PFSK-1 (cell line): ENCODE data around the gene NFIA.

ENCODE experiments used
- FOXP2 ChIP-seq: optimal IDR thresholded peaks from 2 replicates; pipeline ENCODE3; 2011; ENCODE audit warnings: borderline replicate concordance, control low read depth, inconsistent platforms; ENCODE audit not compliant: insufficient read depth; ENCODE audit errors: extremely low read length, extremely low read depth
- POLR2AphosphoS5 ChIP-seq: IDR thresholded peaks from 2 replicates; pipeline ENCODE4 v1.6.1; 2012; ENCODE audit warnings: low read depth, mild to moderate bottlenecking, control low read depth, low read length, moderate library complexity
- SIN3A ChIP-seq: IDR thresholded peaks from 2 replicates; pipeline ENCODE4 v1.6.1; 2012; ENCODE audit warnings: mild to moderate bottlenecking, low read length, moderate library complexity, borderline replicate concordance; ENCODE audit not compliant: insufficient read depth
- TAF1 ChIP-seq: IDR thresholded peaks from 2 replicates; pipeline ENCODE4 v1.6.1; 2012; ENCODE audit warnings: low read length, control low read depth, borderline replicate concordance; ENCODE audit not compliant: insufficient read depth
- TF ChIP-seq, protein P1 (sequence below), 2 experiments: IDR thresholded peaks; 2 replicates each; pipeline versions ENCODE4 v1.6.1 to v1.8.0; 2011 to 2012; ENCODE audit warnings: low read depth in 2 of 2, low read length in 2 of 2, control low read depth in 1 of 2, inconsistent platforms in 1 of 2, mild to moderate bottlenecking in 1 of 2, moderate library complexity in 1 of 2; ENCODE audit not compliant: insufficient read depth in 1 of 2

NFIA gene

GRCh38 chr1:61378494-61379180 is 296.3 kb downstream of the NFIA start:
- TF ChIP-seq TAF1 (no peak), SIN3A (no peak), POLR2AphosphoS5 (no peak), FOXP2 (no peak)
- TF ChIP-seq, protein P1, sequence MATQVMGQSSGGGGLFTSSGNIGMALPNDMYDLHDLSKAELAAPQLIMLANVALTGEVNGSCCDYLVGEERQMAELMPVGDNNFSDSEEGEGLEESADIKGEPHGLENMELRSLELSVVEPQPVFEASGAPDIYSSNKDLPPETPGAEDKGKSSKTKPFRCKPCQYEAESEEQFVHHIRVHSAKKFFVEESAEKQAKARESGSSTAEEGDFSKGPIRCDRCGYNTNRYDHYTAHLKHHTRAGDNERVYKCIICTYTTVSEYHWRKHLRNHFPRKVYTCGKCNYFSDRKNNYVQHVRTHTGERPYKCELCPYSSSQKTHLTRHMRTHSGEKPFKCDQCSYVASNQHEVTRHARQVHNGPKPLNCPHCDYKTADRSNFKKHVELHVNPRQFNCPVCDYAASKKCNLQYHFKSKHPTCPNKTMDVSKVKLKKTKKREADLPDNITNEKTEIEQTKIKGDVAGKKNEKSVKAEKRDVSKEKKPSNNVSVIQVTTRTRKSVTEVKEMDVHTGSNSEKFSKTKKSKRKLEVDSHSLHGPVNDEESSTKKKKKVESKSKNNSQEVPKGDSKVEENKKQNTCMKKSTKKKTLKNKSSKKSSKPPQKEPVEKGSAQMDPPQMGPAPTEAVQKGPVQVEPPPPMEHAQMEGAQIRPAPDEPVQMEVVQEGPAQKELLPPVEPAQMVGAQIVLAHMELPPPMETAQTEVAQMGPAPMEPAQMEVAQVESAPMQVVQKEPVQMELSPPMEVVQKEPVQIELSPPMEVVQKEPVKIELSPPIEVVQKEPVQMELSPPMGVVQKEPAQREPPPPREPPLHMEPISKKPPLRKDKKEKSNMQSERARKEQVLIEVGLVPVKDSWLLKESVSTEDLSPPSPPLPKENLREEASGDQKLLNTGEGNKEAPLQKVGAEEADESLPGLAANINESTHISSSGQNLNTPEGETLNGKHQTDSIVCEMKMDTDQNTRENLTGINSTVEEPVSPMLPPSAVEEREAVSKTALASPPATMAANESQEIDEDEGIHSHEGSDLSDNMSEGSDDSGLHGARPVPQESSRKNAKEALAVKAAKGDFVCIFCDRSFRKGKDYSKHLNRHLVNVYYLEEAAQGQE (IDR thresholded peaks at IDR 0.05; ENCODE audit: insufficient read depth in 1 of 2, low read depth in 2 of 2, low read length in 2 of 2): no peak

- TF ChIP-seq SIN3A: no peak
- no peak for TF ChIP-seq TAF1
- no peak for TF ChIP-seq POLR2AphosphoS5
- TF ChIP-seq FOXP2: no peak
- TF ChIP-seq, protein P1 (IDR thresholded peaks at IDR 0.05; ENCODE audit: insufficient read depth in 1 of 2, low read depth in 2 of 2, low read length in 2 of 2): no peak
These were observed 297.3 kb downstream of the NFIA start for GRCh38 chr1:61379693-61380092.

DNA sequence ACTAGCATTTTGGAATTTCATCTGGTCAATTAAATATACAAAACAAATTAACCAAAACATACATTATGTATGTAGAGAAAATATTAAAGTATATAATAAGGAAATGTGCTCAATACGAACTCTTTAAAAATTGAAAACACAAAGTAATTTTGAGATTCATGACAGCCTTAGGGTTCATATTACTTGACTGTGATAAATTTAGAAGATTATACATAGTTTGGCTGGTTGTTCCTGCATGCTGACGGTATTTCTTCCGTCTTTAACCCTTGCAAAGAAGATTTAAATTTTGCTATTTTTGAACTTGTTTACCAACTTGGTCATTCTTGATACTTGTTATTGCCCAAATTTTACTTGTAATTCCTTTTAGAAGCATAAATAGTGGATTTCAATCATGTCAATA is 298.2 kb downstream of the NFIA start:
- no peak for TF ChIP-seq SIN3A
- no peak for TF ChIP-seq FOXP2
- TF ChIP-seq, protein P1 (IDR thresholded peaks at IDR 0.05; ENCODE audit: insufficient read depth in 1 of 2, low read depth in 2 of 2, low read length in 2 of 2): no peak
- TF ChIP-seq POLR2AphosphoS5: no peak
- TF ChIP-seq TAF1: no peak

GRCh38 chr1:61386323-61386722 is 304.0 kb downstream of the NFIA start:
- no peak for TF ChIP-seq POLR2AphosphoS5
- TF ChIP-seq SIN3A: no peak
- TF ChIP-seq, protein P1 (IDR thresholded peaks at IDR 0.05; ENCODE audit: insufficient read depth in 1 of 2, low read depth in 2 of 2, low read length in 2 of 2): no peak
- TF ChIP-seq FOXP2: no peak
- no peak for TF ChIP-seq TAF1

DNA sequence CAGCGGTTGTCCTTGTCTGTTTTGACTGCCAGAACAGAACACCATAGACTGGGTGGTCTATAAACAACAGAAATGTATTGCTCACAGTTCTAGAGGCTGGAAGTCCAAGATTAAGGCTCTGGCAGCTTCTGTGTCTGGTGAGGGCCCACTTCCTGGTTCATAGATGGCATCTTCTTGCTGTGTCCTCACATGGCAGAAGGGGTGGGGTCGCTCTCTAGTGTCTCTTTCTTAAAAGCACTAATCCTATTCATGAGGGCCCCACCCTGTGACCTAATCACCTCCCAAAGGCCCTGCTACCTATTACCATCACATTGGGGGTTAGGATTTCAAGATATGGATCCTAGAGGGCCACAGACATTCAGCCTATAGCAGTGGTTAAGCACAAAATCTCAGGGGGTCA is 304.4 kb downstream of the NFIA start:
- TF ChIP-seq FOXP2: no peak
- TF ChIP-seq, protein P1 (IDR thresholded peaks at IDR 0.05; ENCODE audit: insufficient read depth in 1 of 2, low read depth in 2 of 2, low read length in 2 of 2): no peak
- no peak for TF ChIP-seq POLR2AphosphoS5
- TF ChIP-seq TAF1: no peak
- TF ChIP-seq SIN3A: no peak
